Measurements from ENCODE around the gene MTHFD1. TPM values are rescaled to one million over a fixed set of nuclear protein-coding genes. Genes with fewer than 3 reads are reported as not detected.

MTHFD1 gene
- total RNA-seq, 2 experiments from 2014 or later, result 266 to 269 TPM

DNA sequence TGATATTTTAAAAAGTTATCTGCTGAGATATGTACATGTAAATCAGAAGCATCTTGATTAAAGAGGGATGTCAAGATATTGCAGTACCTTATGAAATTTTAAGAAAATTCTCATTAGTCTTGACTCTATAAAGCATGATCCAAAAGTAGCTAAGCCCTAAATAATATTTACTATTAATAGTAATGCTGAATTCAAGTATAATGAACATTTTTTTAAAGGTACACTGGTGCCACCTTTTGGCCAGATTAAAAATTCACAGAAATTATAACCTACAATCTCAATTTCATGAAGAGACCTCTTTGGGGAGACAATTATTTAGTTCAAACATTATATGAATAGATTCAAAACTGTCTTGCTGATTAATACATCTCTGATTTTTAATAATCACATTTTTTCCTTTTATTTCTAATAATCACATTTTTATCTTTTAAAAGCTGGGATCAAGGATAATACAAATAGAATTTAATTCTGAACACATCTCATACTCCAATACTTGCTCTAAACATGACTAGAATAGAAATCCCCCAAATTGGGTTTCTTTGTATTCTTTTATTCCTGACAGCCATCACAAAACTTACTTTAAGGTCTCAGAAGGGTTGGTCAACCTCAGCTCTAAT lies 90.6 kb downstream of the MTHFD1 start:
- Mint-ChIP-seq H3K27me3 (no peaks in the 10 kb centered on the region), H3K4me1 (peaks cover 23% of the 10 kb centered on the region), H3K9me3 (no peaks in the 10 kb centered on the region), H3K27ac (no peak overlapping the region), H3K36me3 (peaks cover 7% of the 10 kb centered on the region), H3K4me3 (no peak overlapping the region)
- DNase-seq, result no peak

DNA sequence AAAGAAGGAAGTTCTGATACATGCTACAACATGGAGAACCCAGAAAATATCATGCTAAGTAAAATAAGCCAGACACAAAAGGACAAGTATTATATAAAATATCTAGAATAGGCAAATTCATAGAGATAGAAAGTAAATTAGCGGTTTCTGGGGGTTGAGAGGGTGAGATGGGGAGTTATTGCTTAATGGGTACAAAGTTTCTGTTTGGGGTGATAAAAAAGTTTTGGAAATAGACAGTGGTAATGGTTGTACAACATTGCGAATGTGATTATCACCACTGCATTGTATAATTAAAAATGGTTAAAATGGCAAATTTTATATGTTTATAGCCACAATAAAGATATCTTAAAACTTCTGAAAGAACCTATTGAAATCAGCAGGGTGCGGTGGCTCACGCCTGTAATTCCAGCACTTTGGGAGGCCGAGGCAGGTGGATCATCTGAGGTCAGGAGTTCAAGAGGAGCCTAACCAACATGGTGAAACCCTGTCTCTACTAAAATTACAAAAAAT lies 100.5 kb downstream of the MTHFD1 start:
- no peaks in the 10 kb centered on the region for H3K9me3 Mint-ChIP-seq
- peaks cover 22% of the 10 kb centered on the region for H3K36me3 Mint-ChIP-seq
- H3K27me3 Mint-ChIP-seq, result no peaks in the 10 kb centered on the region
- H3K4me1 Mint-ChIP-seq, result peaks cover 38% of the 10 kb centered on the region
- H3K4me3 Mint-ChIP-seq, result no peak overlapping the region
- H3K27ac Mint-ChIP-seq, result peak overlapping the region; percentile 11
- no peak for DNase-seq

DNA sequence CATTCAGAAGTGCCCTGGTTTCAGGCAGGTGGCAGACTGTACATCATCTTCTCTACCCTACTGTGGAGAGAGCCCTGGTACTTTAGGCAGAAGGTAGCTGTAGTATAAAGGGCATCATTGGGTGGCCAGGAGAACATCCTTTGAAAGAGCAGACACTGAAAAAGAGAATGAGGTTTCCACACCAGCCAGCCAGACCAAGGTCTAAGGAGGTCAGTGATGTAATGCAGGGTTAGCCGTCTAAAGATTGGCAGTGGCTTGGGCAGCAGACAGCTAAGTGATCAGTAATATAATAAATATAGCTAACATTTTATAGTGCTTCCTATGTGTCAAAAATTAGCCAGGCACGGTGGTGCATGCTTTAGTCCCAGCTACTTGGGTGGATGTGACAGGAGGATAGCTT lies 103.5 kb downstream of the MTHFD1 start:
- Mint-ChIP-seq H3K4me3 (no peak overlapping the region), H3K4me1 (peaks cover 52% of the 10 kb centered on the region), H3K36me3 (peaks cover 31% of the 10 kb centered on the region), H3K9me3 (no peaks in the 10 kb centered on the region), H3K27ac (no peak overlapping the region), H3K27me3 (no peaks in the 10 kb centered on the region)
- no peak for DNase-seq

DNA sequence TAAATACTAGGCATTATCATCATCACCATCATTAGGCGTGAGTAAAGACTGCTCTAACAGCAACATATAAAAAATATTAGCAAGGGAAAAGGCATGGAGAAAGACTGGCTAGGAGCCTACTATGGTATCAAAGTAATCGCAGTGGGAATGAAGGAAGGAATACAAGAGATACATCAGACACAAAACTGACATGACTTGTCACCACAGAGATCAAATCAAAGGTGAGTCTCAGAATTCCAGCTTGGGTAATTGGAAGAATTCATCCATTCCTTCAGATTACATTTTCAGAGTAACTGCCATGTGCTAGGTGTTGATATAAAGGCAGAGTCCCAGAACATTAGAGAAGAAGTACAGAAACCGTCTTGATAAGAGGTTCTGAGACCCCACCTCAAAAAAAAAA lies 105.3 kb downstream of the MTHFD1 start:
- Mint-ChIP-seq H3K36me3 (peaks cover 29% of the 10 kb centered on the region), H3K4me3 (no peak overlapping the region), H3K9me3 (no peaks in the 10 kb centered on the region), H3K4me1 (peaks cover 57% of the 10 kb centered on the region), H3K27me3 (no peaks in the 10 kb centered on the region), H3K27ac (no peak overlapping the region)
- DNase-seq, result no peak

DNA sequence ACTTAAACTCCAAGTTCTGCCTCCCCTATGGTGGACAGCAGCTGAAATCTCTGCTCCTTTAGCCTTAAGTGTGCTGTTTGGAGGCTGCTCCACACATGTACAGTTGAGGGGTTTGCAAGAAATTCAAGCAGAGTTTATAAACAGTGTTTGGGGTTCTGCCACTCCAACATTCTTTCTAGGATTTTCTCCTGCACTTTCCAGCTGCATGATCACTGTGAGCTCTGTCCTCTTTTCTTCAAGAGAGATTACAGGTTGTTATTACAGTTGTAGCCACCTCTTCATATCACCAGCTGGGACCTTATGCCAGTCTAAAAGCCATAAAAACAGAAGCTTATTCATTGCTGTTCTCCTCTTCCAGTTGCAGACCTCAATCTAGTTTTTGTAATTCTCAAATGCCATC lies 107.1 kb downstream of the MTHFD1 start:
- DNase-seq, result no peak
- Mint-ChIP-seq H3K27me3 (no peaks in the 10 kb centered on the region), H3K9me3 (no peaks in the 10 kb centered on the region), H3K4me1 (peaks cover 67% of the 10 kb centered on the region), H3K27ac (no peak overlapping the region), H3K4me3 (no peak overlapping the region), H3K36me3 (peaks cover 44% of the 10 kb centered on the region)

DNA sequence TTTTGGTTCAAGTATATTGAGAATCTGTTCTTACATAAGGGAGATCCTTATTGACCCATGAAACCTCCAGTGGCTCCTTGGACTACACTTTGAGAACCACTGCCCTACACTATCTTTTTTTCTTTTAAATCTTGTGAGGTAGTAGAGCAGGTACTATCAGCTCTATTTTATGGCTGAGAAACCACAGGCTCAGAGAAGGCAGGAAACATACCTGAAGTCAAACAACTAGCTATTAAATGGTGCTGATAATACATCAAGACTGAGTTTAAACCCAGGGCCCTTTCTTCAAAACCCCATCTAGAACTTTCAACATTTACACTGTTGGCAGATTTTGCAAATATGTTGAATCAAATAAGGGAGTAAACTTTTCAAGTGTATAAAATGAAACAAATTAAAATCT lies 108.6 kb downstream of the MTHFD1 start:
- DNase-seq, result no peak
- H3K4me1 Mint-ChIP-seq, result peaks cover 66% of the 10 kb centered on the region
- H3K4me3 Mint-ChIP-seq, result no peak overlapping the region
- no peaks in the 10 kb centered on the region for H3K9me3 Mint-ChIP-seq
- H3K27me3 Mint-ChIP-seq, result no peaks in the 10 kb centered on the region
- H3K27ac Mint-ChIP-seq, result no peak overlapping the region
- peaks cover 48% of the 10 kb centered on the region for H3K36me3 Mint-ChIP-seq

DNA sequence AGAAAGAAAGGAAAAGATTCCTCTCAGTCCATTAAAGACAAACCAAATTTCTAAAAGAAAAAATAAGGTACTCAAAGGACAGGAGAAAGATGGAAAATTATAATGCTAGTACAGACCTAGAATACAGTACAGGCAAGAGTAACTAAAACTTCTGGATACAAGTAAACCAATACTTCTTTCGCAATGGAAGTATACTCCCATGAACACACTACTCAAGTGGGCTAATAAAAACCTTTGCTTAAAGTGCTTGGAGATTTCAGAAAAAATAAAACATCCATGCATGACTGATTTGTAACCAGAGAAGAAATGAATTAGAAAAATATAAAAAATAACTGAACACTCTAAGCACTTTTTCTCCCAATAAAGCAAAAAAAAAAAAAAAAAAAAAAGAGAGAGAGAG lies 111.9 kb downstream of the MTHFD1 start:
- Mint-ChIP-seq H3K4me1 (peaks cover 48% of the 10 kb centered on the region), H3K27ac (peak overlapping the region; percentile 70), H3K36me3 (peaks cover 50% of the 10 kb centered on the region), H3K4me3 (peak overlapping the region; percentile 93), H3K9me3 (no peaks in the 10 kb centered on the region), H3K27me3 (peaks cover 4% of the 10 kb centered on the region)
- DNase-seq, result no peak

DNA sequence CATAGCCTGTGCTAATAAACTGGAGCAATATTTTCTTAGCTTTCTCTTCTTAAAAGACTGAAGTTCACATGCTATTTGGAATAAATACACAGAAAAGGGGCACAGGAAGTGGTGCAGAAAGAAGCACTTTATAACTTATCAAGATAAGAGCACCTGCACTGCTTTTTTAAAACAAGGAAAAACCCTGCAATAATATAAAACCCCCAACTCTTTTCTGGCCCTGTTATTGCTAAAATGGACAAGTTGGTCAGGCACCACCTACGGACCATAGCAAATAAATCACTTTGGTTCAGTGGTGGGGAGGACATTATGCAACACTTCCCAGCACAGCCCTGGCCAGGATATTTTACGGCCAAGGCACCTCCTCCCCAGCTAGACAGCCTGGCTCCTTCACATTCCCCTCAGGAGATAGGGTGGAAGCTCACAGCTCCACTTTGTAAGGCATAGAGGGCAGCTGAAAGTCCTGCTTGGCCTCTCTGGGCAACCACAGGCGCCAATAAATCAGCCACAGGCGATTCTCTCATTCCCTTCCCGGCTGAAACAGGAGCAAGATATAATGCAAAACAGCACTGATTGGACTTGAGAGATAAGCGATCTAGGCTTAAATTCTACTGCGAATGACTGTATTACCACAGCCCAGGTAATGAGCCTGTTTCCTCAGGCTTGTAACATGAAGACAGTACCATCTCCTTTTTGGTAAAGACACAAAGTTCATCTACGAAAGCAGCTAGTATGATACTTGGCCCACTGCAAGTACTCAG lies 113.4 kb downstream of the MTHFD1 start:
- Mint-ChIP-seq H3K27ac (peak overlapping the region; percentile 100), H3K4me3 (peak overlapping the region; percentile 93), H3K4me1 (peaks cover 47% of the 10 kb centered on the region), H3K36me3 (peaks cover 58% of the 10 kb centered on the region), H3K27me3 (peaks cover 4% of the 10 kb centered on the region), H3K9me3 (no peaks in the 10 kb centered on the region)
- DNase-seq, result no peak

DNA sequence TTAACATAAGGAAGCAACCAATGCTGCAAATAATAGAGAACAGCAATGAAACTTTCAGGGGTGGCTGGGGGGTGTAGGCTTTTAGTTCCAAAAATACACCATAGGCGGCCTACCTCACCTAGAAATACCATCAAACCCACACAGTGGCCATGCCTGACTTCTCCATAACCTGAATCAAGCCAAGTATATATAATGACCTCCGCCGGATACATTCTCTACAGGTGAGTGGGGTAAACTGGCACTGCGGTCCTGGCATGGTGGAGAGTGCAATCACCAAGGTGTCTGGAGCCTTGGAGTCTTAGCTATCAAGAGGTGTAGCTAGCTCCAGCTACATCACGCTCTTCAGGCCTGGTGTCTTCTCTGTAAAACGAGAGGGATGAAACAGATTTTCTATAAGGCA lies 114.3 kb downstream of the MTHFD1 start:
- H3K4me3 Mint-ChIP-seq, result peak overlapping the region; percentile 93
- peak; percentile 18 for DNase-seq
- H3K9me3 Mint-ChIP-seq, result no peaks in the 10 kb centered on the region
- H3K27me3 Mint-ChIP-seq, result peaks cover 4% of the 10 kb centered on the region
- H3K27ac Mint-ChIP-seq, result peak overlapping the region; percentile 100
- H3K36me3 Mint-ChIP-seq, result peaks cover 62% of the 10 kb centered on the region
- H3K4me1 Mint-ChIP-seq, result peaks cover 48% of the 10 kb centered on the region

DNA sequence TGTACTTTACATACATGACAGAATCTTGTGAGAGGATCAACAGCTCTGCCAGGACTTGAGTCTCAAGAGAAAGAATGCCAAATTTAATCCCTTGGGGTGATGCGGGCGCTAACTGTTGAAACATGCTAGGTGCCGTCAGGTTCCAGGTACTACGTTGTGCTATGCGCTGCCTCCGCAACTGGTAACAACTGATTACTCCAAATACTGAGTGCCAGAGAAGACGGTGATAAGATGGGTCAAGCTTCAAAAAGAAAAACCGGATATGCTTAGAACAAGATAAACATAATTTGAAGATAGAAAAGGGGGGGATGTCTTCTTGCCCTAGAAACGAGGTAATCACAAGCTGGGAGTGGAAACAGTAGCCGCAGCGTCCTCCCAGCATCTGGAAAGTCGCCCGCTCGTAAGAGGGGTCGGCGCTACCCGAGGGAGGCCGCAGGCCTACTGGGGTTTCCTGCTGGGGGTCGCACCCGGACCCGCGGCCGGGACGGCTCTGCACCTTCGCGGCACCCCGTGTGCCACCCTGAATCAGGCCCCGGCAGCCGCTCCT lies 114.8 kb downstream of the MTHFD1 start:
- Mint-ChIP-seq H3K9me3 (no peaks in the 10 kb centered on the region), H3K36me3 (peaks cover 61% of the 10 kb centered on the region)

DNA sequence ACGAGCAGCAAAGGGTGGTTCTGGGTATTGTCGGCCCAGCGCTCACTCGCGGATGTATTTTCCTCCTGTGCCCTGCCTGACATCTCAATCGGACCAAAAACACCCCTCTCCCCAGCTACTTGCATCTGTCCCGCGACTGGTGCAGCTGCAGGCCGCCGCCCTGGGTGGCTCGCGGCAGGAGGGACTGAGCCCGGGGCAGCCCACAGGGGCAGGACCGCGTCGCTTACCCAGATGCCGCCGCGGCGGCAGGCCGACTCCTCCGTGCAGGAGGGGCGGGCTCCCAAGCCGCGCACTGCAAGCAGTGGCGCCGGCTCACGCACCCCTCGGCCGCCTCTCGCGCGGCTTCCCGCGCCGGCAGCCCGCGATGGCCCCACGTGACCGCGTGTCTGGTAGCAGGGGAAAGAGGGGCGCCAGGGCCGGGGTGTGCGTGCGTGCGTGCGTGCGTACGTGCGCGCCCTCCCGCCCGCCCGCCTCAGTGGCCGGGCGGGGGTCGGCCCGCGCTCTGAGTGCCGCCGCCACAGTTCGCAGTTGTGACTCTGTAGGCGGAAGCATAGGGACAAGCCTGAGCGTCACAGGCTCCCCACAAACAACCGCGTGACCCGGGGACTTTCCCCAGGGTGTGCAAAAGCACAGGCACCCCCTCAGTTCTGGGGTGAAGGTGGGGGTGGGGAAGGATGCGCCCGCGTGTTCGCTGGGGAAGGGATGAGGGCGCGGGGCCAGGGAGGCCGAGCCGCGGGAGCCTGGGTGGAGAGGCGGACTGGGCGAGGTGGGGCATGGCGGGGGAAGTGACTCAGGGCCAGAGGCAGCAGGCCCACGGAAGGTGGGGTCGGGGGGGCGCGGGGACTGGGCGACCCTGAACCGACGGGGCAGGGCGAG lies 115.5 kb downstream of the MTHFD1 start, which contains the start of gene ZBTB25:
Gene ZBTB25 (minus strand): TSS at position 405 of the 876 bp plus-strand sequence. CDS start 13,305 bp downstream, outside the sequence.
- Mint-ChIP-seq H3K36me3 (peaks cover 58% of the 10 kb centered on the region), H3K4me3 (peak within 1 kb of the TSS; percentile 93), H3K27me3 (peaks cover 4% of the 10 kb centered on the region), H3K4me1 (peaks cover 54% of the 10 kb centered on the region), H3K27ac (peak within 1 kb of the TSS; percentile 100), H3K9me3 (no peaks in the 10 kb centered on the region)
- peak; percentile 95 for DNase-seq

More for the DNA sequence above, 114.8 kb downstream of the MTHFD1 start:
- peaks cover 4% of the 10 kb centered on the region for H3K27me3 Mint-ChIP-seq
- DNase-seq, result peak; percentile 19
- H3K4me1 Mint-ChIP-seq, result peaks cover 49% of the 10 kb centered on the region
- peak overlapping the region; percentile 100 for H3K27ac Mint-ChIP-seq
- H3K4me3 Mint-ChIP-seq, result peak overlapping the region; percentile 93

DNA sequence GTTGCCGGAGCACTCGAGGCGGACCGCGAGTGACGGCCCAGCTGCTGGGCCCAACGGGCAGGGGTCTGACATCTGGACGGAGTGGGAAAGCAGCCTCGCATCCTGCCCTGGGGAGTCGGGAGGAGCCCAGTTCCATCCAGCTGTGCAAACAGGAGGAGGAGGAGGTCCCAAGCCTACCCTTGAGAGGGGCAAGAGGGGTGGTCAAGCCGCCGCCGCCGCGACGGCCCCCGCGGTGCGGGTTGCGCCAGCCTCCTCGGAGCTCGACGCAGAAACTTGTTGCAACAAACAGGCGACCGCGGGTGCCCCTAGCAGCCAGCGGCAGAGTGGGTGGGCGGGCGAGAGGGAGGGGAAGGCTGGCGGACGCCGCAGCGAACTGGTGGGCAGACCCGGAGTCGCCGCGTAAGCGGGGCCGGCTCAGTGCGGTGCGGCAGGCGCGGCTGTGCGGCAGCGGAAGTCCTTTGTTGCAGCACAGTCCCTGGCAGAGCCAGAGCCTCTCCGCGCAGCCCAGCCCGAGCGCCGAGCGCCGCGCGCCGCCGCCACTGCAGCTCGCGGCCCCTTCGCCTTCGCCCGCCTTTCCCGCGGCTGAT lies 116.2 kb downstream of the MTHFD1 start, which contains the start of gene ZBTB1:
Gene ZBTB1 (plus strand): TSS at position 461 of the 587 bp plus-strand sequence. CDS start 16,735 bp downstream, outside the sequence.
- peak; percentile 89 for DNase-seq
- Mint-ChIP-seq H3K36me3 (peaks cover 58% of the 10 kb centered on the region), H3K4me3 (peak within 1 kb of the TSS; percentile 93), H3K4me1 (peaks cover 58% of the 10 kb centered on the region), H3K27ac (peak within 1 kb of the TSS; percentile 100), H3K27me3 (peaks cover 4% of the 10 kb centered on the region), H3K9me3 (no peaks in the 10 kb centered on the region)

DNA sequence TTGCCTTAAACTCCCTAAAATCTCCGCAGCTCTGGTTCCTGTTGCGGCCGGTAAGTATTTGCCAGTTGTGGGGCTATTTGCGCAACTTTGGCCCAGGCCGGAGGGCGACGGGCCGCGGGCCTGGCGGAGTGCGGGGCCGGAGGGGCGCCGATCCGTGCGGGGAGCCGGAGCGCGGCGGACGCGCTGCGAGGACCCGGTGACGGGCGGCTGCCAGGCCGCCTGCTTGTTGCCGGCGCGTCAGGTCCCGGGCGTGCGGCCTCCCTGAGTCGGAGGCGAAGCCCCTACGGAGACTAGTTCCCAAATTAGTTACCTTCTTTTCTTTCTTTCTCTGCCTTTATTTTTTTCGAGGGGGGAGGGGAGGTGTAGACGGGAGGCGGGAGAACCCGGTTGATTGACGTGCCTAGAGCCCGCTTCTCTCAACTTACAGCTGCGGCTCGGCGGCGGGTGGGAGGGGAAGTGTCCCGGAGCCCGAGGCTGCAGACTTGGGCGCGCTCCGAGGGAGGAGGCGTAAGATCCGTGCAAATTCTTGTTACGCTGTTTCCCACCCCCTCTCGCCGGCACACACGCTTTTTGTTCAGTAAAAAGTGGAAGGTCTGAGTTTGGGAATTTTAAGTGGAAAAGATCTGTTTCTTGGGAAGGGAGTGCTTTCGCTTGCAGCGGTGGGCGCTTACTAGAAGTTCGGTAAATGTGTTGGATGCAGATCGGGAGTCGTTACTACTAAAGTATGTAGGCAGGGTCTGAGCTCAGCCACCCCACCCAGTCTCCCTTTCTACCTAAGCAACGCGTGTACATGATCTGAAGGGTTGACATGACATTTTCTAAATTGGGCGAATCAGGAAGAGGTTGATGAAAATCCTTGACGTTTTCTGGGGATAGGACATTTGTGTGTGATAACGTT lies 117.0 kb downstream of the MTHFD1 start:
- peaks cover 53% of the 10 kb centered on the region for H3K36me3 Mint-ChIP-seq
- H3K27ac Mint-ChIP-seq, result peak overlapping the region; percentile 100
- DNase-seq, result peak; percentile 83
- H3K27me3 Mint-ChIP-seq, result peaks cover 4% of the 10 kb centered on the region
- H3K4me3 Mint-ChIP-seq, result peak overlapping the region; percentile 84
- H3K4me1 Mint-ChIP-seq, result peaks cover 58% of the 10 kb centered on the region
- no peaks in the 10 kb centered on the region for H3K9me3 Mint-ChIP-seq
